ENCODE data around the gene CDK14. TPM values are rescaled to one million over a fixed set of nuclear protein-coding genes. Genes with fewer than 3 reads are reported as not detected.

The CDK14 gene
- total RNA-seq, 4 donors from 2014 or later = 3.5 to 5.1 (median 3.9) TPM

GRCh38 chr7:91182819-91183764, 587.0 kb downstream of the CDK14 start:
- WGBS = 37% methylated on average over 5 of the region's 5 CpGs

GRCh38 chr7:91185771-91186170, 589.6 kb downstream of the CDK14 start:
- no peaks in the 10 kb centered on the region for H3K27me3 ChIP-seq
- DNase-seq (ENCODE audit: low spot score in 2 of 2) = no peak
- no peak for TF ChIP-seq POLR2A (IDR thresholded peaks at IDR 0.05)
- TF ChIP-seq, protein P1, sequence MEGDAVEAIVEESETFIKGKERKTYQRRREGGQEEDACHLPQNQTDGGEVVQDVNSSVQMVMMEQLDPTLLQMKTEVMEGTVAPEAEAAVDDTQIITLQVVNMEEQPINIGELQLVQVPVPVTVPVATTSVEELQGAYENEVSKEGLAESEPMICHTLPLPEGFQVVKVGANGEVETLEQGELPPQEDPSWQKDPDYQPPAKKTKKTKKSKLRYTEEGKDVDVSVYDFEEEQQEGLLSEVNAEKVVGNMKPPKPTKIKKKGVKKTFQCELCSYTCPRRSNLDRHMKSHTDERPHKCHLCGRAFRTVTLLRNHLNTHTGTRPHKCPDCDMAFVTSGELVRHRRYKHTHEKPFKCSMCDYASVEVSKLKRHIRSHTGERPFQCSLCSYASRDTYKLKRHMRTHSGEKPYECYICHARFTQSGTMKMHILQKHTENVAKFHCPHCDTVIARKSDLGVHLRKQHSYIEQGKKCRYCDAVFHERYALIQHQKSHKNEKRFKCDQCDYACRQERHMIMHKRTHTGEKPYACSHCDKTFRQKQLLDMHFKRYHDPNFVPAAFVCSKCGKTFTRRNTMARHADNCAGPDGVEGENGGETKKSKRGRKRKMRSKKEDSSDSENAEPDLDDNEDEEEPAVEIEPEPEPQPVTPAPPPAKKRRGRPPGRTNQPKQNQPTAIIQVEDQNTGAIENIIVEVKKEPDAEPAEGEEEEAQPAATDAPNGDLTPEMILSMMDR (IDR thresholded peaks at IDR 0.05) = no peak
- TF ChIP-seq POLR2AphosphoS5 (IDR thresholded peaks at IDR 0.05) = no peak
- TF ChIP-seq EP300 (IDR thresholded peaks at IDR 0.05) = no peak
- no peak overlapping the region for H3K27ac ChIP-seq
- H3K4me1 ChIP-seq = peaks cover 8% of the 10 kb centered on the region
- H3K9me3 ChIP-seq = no peaks in the 10 kb centered on the region
- 92% methylated on average over 2 of the region's 2 CpGs for WGBS
- H3K4me3 ChIP-seq = no peak overlapping the region
- H3K36me3 ChIP-seq = no peaks in the 10 kb centered on the region

More at GRCh38 chr7:91182819-91183764, 587.0 kb downstream of the CDK14 start:
- Histone ChIP-seq H3K27me3 (no peaks in the 10 kb centered on the region), H3K4me1 (peaks cover 8% of the 10 kb centered on the region), H3K27ac (no peak overlapping the region), H3K4me3 (no peak overlapping the region), H3K9me3 (no peaks in the 10 kb centered on the region), H3K36me3 (no peaks in the 10 kb centered on the region)
- TF ChIP-seq POLR2A (IDR thresholded peaks at IDR 0.05) (no peak), EP300 (IDR thresholded peaks at IDR 0.05) (no peak), POLR2AphosphoS5 (IDR thresholded peaks at IDR 0.05) (no peak)
- TF ChIP-seq, protein P1 (IDR thresholded peaks at IDR 0.05) = no peak
- no peak for DNase-seq (ENCODE audit: low spot score in 2 of 2)

GRCh38 chr7:91187061-91187460, 590.9 kb downstream of the CDK14 start:
- 72% methylated on average over 2 of the region's 2 CpGs for WGBS
- Histone ChIP-seq H3K36me3 (no peaks in the 10 kb centered on the region), H3K4me3 (no peak overlapping the region), H3K27ac (no peak overlapping the region), H3K4me1 (peaks cover 8% of the 10 kb centered on the region), H3K9me3 (no peaks in the 10 kb centered on the region), H3K27me3 (no peaks in the 10 kb centered on the region)
- TF ChIP-seq POLR2A (IDR thresholded peaks at IDR 0.05) (no peak), EP300 (IDR thresholded peaks at IDR 0.05) (no peak), POLR2AphosphoS5 (IDR thresholded peaks at IDR 0.05) (no peak)
- TF ChIP-seq, protein P1 (IDR thresholded peaks at IDR 0.05) = no peak
- no peak for DNase-seq (ENCODE audit: low spot score in 2 of 2)

- Histone ChIP-seq H3K4me1 (no peaks in the 10 kb centered on the region), H3K4me3 (no peak overlapping the region), H3K9me3 (no peaks in the 10 kb centered on the region), H3K36me3 (no peaks in the 10 kb centered on the region), H3K27me3 (no peaks in the 10 kb centered on the region), H3K27ac (no peak overlapping the region)
- no peak for DNase-seq (ENCODE audit: low spot score in 2 of 2)
- WGBS = 88% methylated on average over 3 of the region's 3 CpGs
- TF ChIP-seq, protein P1 (IDR thresholded peaks at IDR 0.05) = no peak
- no peak for TF ChIP-seq EP300 (IDR thresholded peaks at IDR 0.05)
- TF ChIP-seq POLR2AphosphoS5 (IDR thresholded peaks at IDR 0.05) = no peak
- TF ChIP-seq POLR2A (IDR thresholded peaks at IDR 0.05) = no peak
These were observed 595.6 kb downstream of the CDK14 start for GRCh38 chr7:91191771-91192170.

GRCh38 chr7:91193141-91193540, 597.0 kb downstream of the CDK14 start:
- TF ChIP-seq POLR2A (IDR thresholded peaks at IDR 0.05) (no peak), EP300 (IDR thresholded peaks at IDR 0.05) (no peak)
- TF ChIP-seq, protein P1 (IDR thresholded peaks at IDR 0.05) = no peak
- Histone ChIP-seq H3K9me3 (no peaks in the 10 kb centered on the region), H3K36me3 (no peaks in the 10 kb centered on the region), H3K27me3 (no peaks in the 10 kb centered on the region), H3K27ac (no peak overlapping the region), H3K4me3 (no peak overlapping the region), H3K4me1 (no peaks in the 10 kb centered on the region)
- no peak for DNase-seq (ENCODE audit: low spot score in 2 of 2)
- WGBS = 71% methylated on average over 1 of the region's 1 CpG
